LNCAP (cell line): Measurements from ENCODE around the gene CSTA.

Source experiments
- CTCF ChIP-seq: fragments of 450-650 bp; IDR thresholded peaks from 2 replicates; pipeline ENCODE4 v1.5.1; 2017; ENCODE audit warnings: mild to moderate bottlenecking

CSTA gene

GRCh38 chr3:122310361-122310760, 14.7 kb upstream of the CSTA start:
- no peak for TF ChIP-seq CTCF

GRCh38 chr3:122312826-122313225, 12.2 kb upstream of the CSTA start:
- TF ChIP-seq CTCF = no peak

- TF ChIP-seq CTCF = no peak
Observed at GRCh38 chr3:122313281-122313680, 11.8 kb upstream of the CSTA start.

- no peak for TF ChIP-seq CTCF
Observed at GRCh38 chr3:122314228-122314876, 10.7 kb upstream of the CSTA start.

- TF ChIP-seq CTCF = no peak
Observed at GRCh38 chr3:122315619-122316018, 9.4 kb upstream of the CSTA start.

GRCh38 chr3:122316368-122316767, 8.7 kb upstream of the CSTA start:
- TF ChIP-seq CTCF = no peak

GRCh38 chr3:122318620-122319019, 6.4 kb upstream of the CSTA start:
- no peak for TF ChIP-seq CTCF
